ENCODE measurements around the gene SCG2. TPM values are rescaled to one million over a fixed set of nuclear protein-coding genes. Genes with fewer than 3 reads are reported as not detected.

SCG2 gene
- total and polyA plus RNA-seq, 2 experiments from 2014 or later, result 14.2 to 23.0 TPM

GRCh38 chr2:223647258-223647952 lies 45.2 kb upstream of the SCG2 start:
- TF ChIP-seq EZH2phosphoT487 (IDR thresholded peaks at IDR 0.05; ENCODE audit: low read depth, severe bottlenecking, unreplicated experiment), result no peak
- no peak for TF ChIP-seq CTCF (IDR thresholded peaks at IDR 0.05; ENCODE audit: poor library complexity)
- no peak for TF ChIP-seq EZH2 (IDR thresholded peaks at IDR 0.05; ENCODE audit: borderline replicate concordance)
- Histone ChIP-seq H3K27ac (no peak overlapping the region), H3K4me3 (no peak overlapping the region), H3K4me2 (no peak overlapping the region), H3K79me2 (no peaks in the 10 kb centered on the region), H3K9me3 (ENCODE audit: low read depth) (no peaks in the 10 kb centered on the region), H4K20me1 (ENCODE audit: insufficient read depth, poor library complexity, severe bottlenecking) (no peaks in the 10 kb centered on the region), H3K4me1 (ENCODE audit: insufficient read depth) (no peaks in the 10 kb centered on the region), H3K36me3 (replicated peaks; ENCODE audit: insufficient read depth, low read depth) (no peaks in the 10 kb centered on the region), H3K27me3 (no peaks in the 10 kb centered on the region), H2AFZ (no peak overlapping the region), H3K9me2 (replicated peaks; ENCODE audit: insufficient read depth) (no peaks in the 10 kb centered on the region)
- no peak for DNase-seq (ENCODE audit: low spot score)
- WGBS (ENCODE audit: low lambda C conversion rate, missing lambda C conversion rate), result 85% methylated on average over 6 of the region's 6 CpGs

- TF ChIP-seq EZH2 (IDR thresholded peaks at IDR 0.05; ENCODE audit: borderline replicate concordance), result no peak
- no peak for TF ChIP-seq CTCF (IDR thresholded peaks at IDR 0.05; ENCODE audit: poor library complexity)
- no peak for TF ChIP-seq EZH2phosphoT487 (IDR thresholded peaks at IDR 0.05; ENCODE audit: low read depth, severe bottlenecking, unreplicated experiment)
- no peak overlapping the region for H3K4me2 ChIP-seq
Observed at GRCh38 chr2:223644136-223644535, 42.0 kb upstream of the SCG2 start.

GRCh38 chr2:223643309-223643708 lies 41.1 kb upstream of the SCG2 start:
- H3K79me2 ChIP-seq, result no peaks in the 10 kb centered on the region
- no peak overlapping the region for H3K4me2 ChIP-seq
- H3K27me3 ChIP-seq, result no peaks in the 10 kb centered on the region
- H3K9me2 ChIP-seq (replicated peaks; ENCODE audit: insufficient read depth), result no peaks in the 10 kb centered on the region
- no peaks in the 10 kb centered on the region for H3K9me3 ChIP-seq (ENCODE audit: low read depth)
- H2AFZ ChIP-seq, result no peak overlapping the region
- no peak for TF ChIP-seq CTCF (IDR thresholded peaks at IDR 0.05; ENCODE audit: poor library complexity)
- no peak for TF ChIP-seq EZH2phosphoT487 (IDR thresholded peaks at IDR 0.05; ENCODE audit: low read depth, severe bottlenecking, unreplicated experiment)
- TF ChIP-seq EZH2 (IDR thresholded peaks at IDR 0.05; ENCODE audit: borderline replicate concordance), result no peak
- no peaks in the 10 kb centered on the region for H3K36me3 ChIP-seq (replicated peaks; ENCODE audit: insufficient read depth, low read depth)
- no peak for DNase-seq (ENCODE audit: low spot score)
- H3K4me3 ChIP-seq, result no peak overlapping the region
- WGBS (ENCODE audit: low lambda C conversion rate, missing lambda C conversion rate), result 64% methylated on average over 4 of the region's 4 CpGs
- H4K20me1 ChIP-seq (ENCODE audit: insufficient read depth, poor library complexity, severe bottlenecking), result no peaks in the 10 kb centered on the region
- no peak overlapping the region for H3K27ac ChIP-seq
- H3K4me1 ChIP-seq (ENCODE audit: insufficient read depth), result no peaks in the 10 kb centered on the region

More at GRCh38 chr2:223644136-223644535, 42.0 kb upstream of the SCG2 start:
- 58% methylated on average over 3 of the region's 3 CpGs for WGBS (ENCODE audit: low lambda C conversion rate, missing lambda C conversion rate)
- Histone ChIP-seq H3K36me3 (replicated peaks; ENCODE audit: insufficient read depth, low read depth) (no peaks in the 10 kb centered on the region), H3K27ac (no peak overlapping the region), H4K20me1 (ENCODE audit: insufficient read depth, poor library complexity, severe bottlenecking) (no peaks in the 10 kb centered on the region), H3K79me2 (no peaks in the 10 kb centered on the region), H2AFZ (no peak overlapping the region), H3K9me3 (ENCODE audit: low read depth) (no peaks in the 10 kb centered on the region), H3K9me2 (replicated peaks; ENCODE audit: insufficient read depth) (no peaks in the 10 kb centered on the region), H3K4me1 (ENCODE audit: insufficient read depth) (no peaks in the 10 kb centered on the region), H3K4me3 (no peak overlapping the region), H3K27me3 (no peaks in the 10 kb centered on the region)
- no peak for DNase-seq (ENCODE audit: low spot score)

All from hepatocyte (in vitro differentiated cells).